GM10266 (cell line): ENCODE measurements around the gene TMEM106B.

Experiments used
- DNase-seq: peaks from one replicate; pipeline ENCODE4 v3.0.0; 2012; ENCODE audit errors: extremely low spot score
- CTCF ChIP-seq: IDR thresholded peaks from 2 replicates; pipeline ENCODE4 v1.5.1; 2012; ENCODE audit warnings: mild to moderate bottlenecking, low read depth; ENCODE audit not compliant: control insufficient read depth, insufficient read depth; ENCODE audit errors: missing control alignments

Gene TMEM106B

GRCh38 chr7:12244694-12245093 is 33.6 kb downstream of the TMEM106B start:
- TF ChIP-seq CTCF = no peak
- DNase-seq = no peak

- no peak for DNase-seq
- TF ChIP-seq CTCF = no peak
Observed at GRCh38 chr7:12249706-12250105, 38.6 kb downstream of the TMEM106B start.

- no peak for TF ChIP-seq CTCF
- no peak for DNase-seq
Observed at GRCh38 chr7:12250232-12250631, 39.1 kb downstream of the TMEM106B start.

GRCh38 chr7:12256090-12256489 is 45.0 kb downstream of the TMEM106B start:
- no peak for TF ChIP-seq CTCF
- DNase-seq = no peak

- peak; percentile 53 for DNase-seq
- no peak for TF ChIP-seq CTCF
Observed at GRCh38 chr7:12257582-12257981, 46.5 kb downstream of the TMEM106B start.

GRCh38 chr7:12258074-12258473 is 47.0 kb downstream of the TMEM106B start:
- TF ChIP-seq CTCF = no peak
- DNase-seq = no peak

GRCh38 chr7:12267542-12267941 is 56.4 kb downstream of the TMEM106B start:
- DNase-seq = no peak
- no peak for TF ChIP-seq CTCF
